ENCODE results near the gene CCDC87. TPM values are rescaled to one million over a fixed set of nuclear protein-coding genes. Genes with fewer than 3 reads are reported as not detected.

CCDC87 gene
- polyA plus RNA-seq, 1 experiment, result 0.15 TPM

- no peak for TF ChIP-seq CTCF (IDR thresholded peaks at IDR 0.05; ENCODE audit: insufficient read depth, low read depth, low read length)
- Histone ChIP-seq H3K36me3 (ENCODE audit: control insufficient read depth, insufficient read depth, low read length) (peaks cover 45% of the 10 kb centered on the region), H3K27me3 (ENCODE audit: control insufficient read depth, insufficient read depth, low read length) (no peaks in the 10 kb centered on the region), H3K4me3 (ENCODE audit: low read depth, low read length) (no peak overlapping the region)
- POLR2A ChIA-PET, result no interaction called here
- CTCF ChIA-PET, result interaction anchor here (1.5 kb wide), 1 partner anchor 13 kb away, joined by 7 read pairs; the partner anchor contains the start of gene RBM4
- DNase-seq (ENCODE audit: low read depth), result no peak
These were observed 32.3 kb upstream of the CCDC87 start for GRCh38 chr11:66625041-66625751.

- Histone ChIP-seq H3K4me3 (ENCODE audit: low read depth, low read length) (no peak overlapping the region), H3K36me3 (ENCODE audit: control insufficient read depth, insufficient read depth, low read length) (peaks cover 42% of the 10 kb centered on the region), H3K27me3 (ENCODE audit: control insufficient read depth, insufficient read depth, low read length) (no peaks in the 10 kb centered on the region)
- ChIA-PET POLR2A (interaction anchor here (0.6 kb wide), 1 partner anchor 885 kb away, joined by 5 read pairs; no protein-coding TSS in a partner anchor), CTCF (interaction anchor here (1.5 kb wide), 1 partner anchor 14 kb away, joined by 7 read pairs; the partner anchor contains the start of gene RBM4)
- no peak for DNase-seq (ENCODE audit: low read depth)
- TF ChIP-seq CTCF (IDR thresholded peaks at IDR 0.05; ENCODE audit: insufficient read depth, low read depth, low read length), result no peak
These were observed 31.6 kb upstream of the CCDC87 start for GRCh38 chr11:66624450-66624849.

- POLR2A ChIA-PET, result interaction anchor here (0.9 kb wide), 1 partner anchor 19 kb away, joined by 3 read pairs; the partner anchor contains the start of gene RBM4
- H3K4me3 ChIP-seq (ENCODE audit: low read depth, low read length), result peak overlapping the region; percentile 96
- H3K27me3 ChIP-seq (ENCODE audit: control insufficient read depth, insufficient read depth, low read length), result no peaks in the 10 kb centered on the region
- peak; percentile 25 for DNase-seq (ENCODE audit: low read depth)
- CTCF ChIA-PET, result interaction anchor here (1.1 to 1.5 kb wide), 2 partner anchors 24 to 27 kb away, joined by 3 read pairs; partner anchors contain the start of gene CCDC87
- H3K36me3 ChIP-seq (ENCODE audit: control insufficient read depth, insufficient read depth, low read length), result peaks cover 8% of the 10 kb centered on the region
- no peak for TF ChIP-seq CTCF (IDR thresholded peaks at IDR 0.05; ENCODE audit: insufficient read depth, low read depth, low read length)
These were observed 26.3 kb upstream of the CCDC87 start for GRCh38 chr11:66619080-66619554.

GRCh38 chr11:66617155-66617834 lies 24.4 kb upstream of the CCDC87 start:
- ChIA-PET CTCF (interaction anchor here (0.6 to 1.2 kb wide), 4 partner anchors 10 to 265 kb away, joined by 3 to 4 read pairs (median 4); partner anchors contain the start of genes CCDC87 and CCS), POLR2A (interaction anchor here (1.5 kb wide), 1 partner anchor 21 kb away, joined by 8 read pairs; the partner anchor contains the start of gene RBM4)
- Histone ChIP-seq H3K4me3 (ENCODE audit: low read depth, low read length) (peak overlapping the region; percentile 96), H3K36me3 (ENCODE audit: control insufficient read depth, insufficient read depth, low read length) (no peaks in the 10 kb centered on the region), H3K27me3 (ENCODE audit: control insufficient read depth, insufficient read depth, low read length) (no peaks in the 10 kb centered on the region)
- TF ChIP-seq CTCF (IDR thresholded peaks at IDR 0.05; ENCODE audit: insufficient read depth, low read depth, low read length), result no peak
- DNase-seq (ENCODE audit: low read depth), result no peak

Measured in BJ (cell line).